Neural progenitor cell (in vitro differentiated cells): Measurements from ENCODE around the gene D2HGDH.

Experiments used
- EZH2 ChIP-seq: fragments of 200-600 bp; sonication (generic); IDR thresholded peaks from 2 replicates; pipeline ENCODE4 v1.6.1; 2017; ENCODE audit warnings: antibody characterized with exemption, mild to moderate bottlenecking, moderate library complexity
- TF ChIP-seq, protein P1 (sequence below): fragments of 200-600 bp; sonication (generic); IDR thresholded peaks from 2 replicates; pipeline ENCODE4 v1.5.1; 2017; ENCODE audit warnings: antibody characterized with exemption, mild to moderate bottlenecking

DNA sequence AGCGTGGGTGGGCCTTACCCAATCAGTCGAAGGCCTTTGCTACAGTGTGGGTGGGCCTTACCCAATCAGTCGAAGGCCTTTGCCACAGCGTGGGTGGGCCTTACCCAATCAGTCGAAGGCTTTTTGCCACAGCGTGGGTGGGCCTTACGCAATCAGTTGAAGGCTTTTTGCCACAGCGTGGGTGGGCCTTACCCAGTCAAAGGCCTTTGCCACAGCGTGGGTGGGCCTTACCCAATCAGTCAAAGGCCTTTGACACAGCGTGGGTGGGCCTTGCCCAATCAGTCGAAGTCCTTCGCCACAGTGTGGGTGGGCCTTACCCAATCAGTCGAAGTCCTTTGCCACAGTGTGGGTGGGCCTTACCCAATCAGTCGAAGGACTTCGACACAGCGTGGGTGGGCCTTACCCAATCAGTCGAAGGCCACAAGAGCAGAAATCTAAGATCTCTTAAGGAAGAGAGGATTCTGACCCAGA, 25.9 kb downstream of the D2HGDH start:
- TF ChIP-seq, protein P1, sequence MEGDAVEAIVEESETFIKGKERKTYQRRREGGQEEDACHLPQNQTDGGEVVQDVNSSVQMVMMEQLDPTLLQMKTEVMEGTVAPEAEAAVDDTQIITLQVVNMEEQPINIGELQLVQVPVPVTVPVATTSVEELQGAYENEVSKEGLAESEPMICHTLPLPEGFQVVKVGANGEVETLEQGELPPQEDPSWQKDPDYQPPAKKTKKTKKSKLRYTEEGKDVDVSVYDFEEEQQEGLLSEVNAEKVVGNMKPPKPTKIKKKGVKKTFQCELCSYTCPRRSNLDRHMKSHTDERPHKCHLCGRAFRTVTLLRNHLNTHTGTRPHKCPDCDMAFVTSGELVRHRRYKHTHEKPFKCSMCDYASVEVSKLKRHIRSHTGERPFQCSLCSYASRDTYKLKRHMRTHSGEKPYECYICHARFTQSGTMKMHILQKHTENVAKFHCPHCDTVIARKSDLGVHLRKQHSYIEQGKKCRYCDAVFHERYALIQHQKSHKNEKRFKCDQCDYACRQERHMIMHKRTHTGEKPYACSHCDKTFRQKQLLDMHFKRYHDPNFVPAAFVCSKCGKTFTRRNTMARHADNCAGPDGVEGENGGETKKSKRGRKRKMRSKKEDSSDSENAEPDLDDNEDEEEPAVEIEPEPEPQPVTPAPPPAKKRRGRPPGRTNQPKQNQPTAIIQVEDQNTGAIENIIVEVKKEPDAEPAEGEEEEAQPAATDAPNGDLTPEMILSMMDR: no peak
- no peak for TF ChIP-seq EZH2
